ENCODE results near the gene COX4I2.
"Not testable (repeated sequence)": the region's sequence is repeated elsewhere in the genome, so short reads cannot be mapped to it uniquely, and the experiment has no call there.

COX4I2 gene

GRCh38 chr20:31661625-31662371, 24.1 kb downstream of the COX4I2 start:
- DNase-seq = peak; percentile 67 to 79

- DNase-seq = no peak
These were observed 24.7 kb downstream of the COX4I2 start for GRCh38 chr20:31662372-31662854.

- no peak for DNase-seq
These were observed 25.8 kb downstream of the COX4I2 start for GRCh38 chr20:31663524-31663837.

- DNase-seq = no peak
These were observed 26.4 kb downstream of the COX4I2 start for GRCh38 chr20:31663838-31664695.

GRCh38 chr20:31664696-31665354, 27.1 kb downstream of the COX4I2 start:
- no peak for DNase-seq

- DNase-seq = no peak
These were observed 28.0 kb downstream of the COX4I2 start for GRCh38 chr20:31665753-31666152.

GRCh38 chr20:31666258-31667042, 28.7 kb downstream of the COX4I2 start:
- peak; percentile 66 to 94 for DNase-seq

- DNase-seq = peak; percentile 49 to 69
These were observed 29.9 kb downstream of the COX4I2 start for GRCh38 chr20:31667315-31668285.

- not testable (repeated sequence) for DNase-seq
These were observed 31.2 kb downstream of the COX4I2 start for GRCh38 chr20:31668944-31669343.

- no peak for DNase-seq
These were observed 32.2 kb downstream of the COX4I2 start for GRCh38 chr20:31669876-31670275.

GRCh38 chr20:31670371-31671228, 32.9 kb downstream of the COX4I2 start:
- DNase-seq = no peak

- DNase-seq = no peak
These were observed 33.6 kb downstream of the COX4I2 start for GRCh38 chr20:31671324-31671723.

- no peak for DNase-seq
These were observed 35.7 kb downstream of the COX4I2 start for GRCh38 chr20:31673435-31673834.

- no peak for DNase-seq
These were observed 36.3 kb downstream of the COX4I2 start for GRCh38 chr20:31673943-31674463.

GRCh38 chr20:31674895-31675827, 37.4 kb downstream of the COX4I2 start:
- peak; percentile 90 to 94 for DNase-seq

- DNase-seq = no peak
These were observed 38.3 kb downstream of the COX4I2 start for GRCh38 chr20:31675828-31676608.

GRCh38 chr20:31676609-31676989, 38.9 kb downstream of the COX4I2 start:
- no peak for DNase-seq
